PC-3 (cell line): ENCODE measurements around the gene IP6K3. TPM values are rescaled to one million over a fixed set of nuclear protein-coding genes. Genes with fewer than 3 reads are reported as not detected.
A peak's percentile ranks its signal among the peaks of the same experiment; 100 is the strongest.

ENCODE experiments used
- ATAC-seq: fragments of 200-7000 bp; cut with Tn5 transposase; 2 replicates; pipeline ENCODE4 v1.9.1; 2020; ENCODE audit warnings: mild to moderate bottlenecking, moderate library complexity
- BruUV-seq: library from RNA; stranded (reverse); fragments of 400-500 nt; replicated peaks from 2 replicates; lab custom pipeline; 2021; lab: Mats Ljungman, UMichigan
- CTCF ChIA-PET: fragments of 300-600 bp; sonication (Branson Sonifier 250); formaldehyde crosslinking; loops from one replicate; lab custom pipeline; 2022; ENCODE audit warnings: antibody characterized with exemption; lab: Charles Lee
- POLR2A ChIA-PET: fragments of 300-600 bp; sonication (Branson Sonifier 250); formaldehyde crosslinking; loops from one replicate; lab custom pipeline; 2022; ENCODE audit warnings: antibody characterized with exemption; ENCODE audit not compliant: unreplicated experiment; lab: Charles Lee
- DNase-seq: peaks from one replicate; pipeline ENCODE4 v3.0.0-alpha.2; 2015
- H2AFZ ChIP-seq: fragments of 300-600 bp; sonication (generic); 2 replicates; pipeline ENCODE4 v1.6.0; 2016; ENCODE audit warnings: antibody characterized with exemption, low read length
- H3F3A ChIP-seq: fragments of 300-600 bp; sonication (generic); one replicate; pipeline ENCODE4 v1.6.0; 2017; ENCODE audit warnings: antibody characterized with exemption, low read length, control low read depth, mild to moderate bottlenecking; ENCODE audit not compliant: unreplicated experiment
- H3K27ac ChIP-seq: fragments of 300-600 bp; sonication (generic); 2 replicates; pipeline ENCODE4 v1.5.1; 2016; ENCODE audit warnings: mild to moderate bottlenecking, low read length
- H3K27me3 ChIP-seq: fragments of 300-600 bp; sonication (generic); 2 replicates; pipeline ENCODE4 v1.6.1; 2016; ENCODE audit warnings: low read length, mixed read lengths
- H3K36me3 ChIP-seq: fragments of 300-600 bp; sonication (generic); 2 replicates; pipeline ENCODE4 v1.6.1; 2016; ENCODE audit warnings: low read depth, mixed run types, low read length, mixed read lengths
- H3K4me1 ChIP-seq: fragments of 300-600 bp; sonication (generic); 2 replicates; pipeline ENCODE4 v1.5.1; 2016; ENCODE audit warnings: low read length; ENCODE audit not compliant: insufficient read depth
- H3K4me2 ChIP-seq: fragments of 300-600 bp; sonication (generic); 2 replicates; pipeline ENCODE4 v1.6.0; 2016; ENCODE audit warnings: low read length
- H3K4me3 ChIP-seq: fragments of 300-600 bp; sonication (generic); 2 replicates; pipeline ENCODE4 v1.5.1; 2016; ENCODE audit warnings: mild to moderate bottlenecking, low read length, mixed read lengths
- H3K79me2 ChIP-seq: fragments of 300-600 bp; sonication (generic); 2 replicates; pipeline ENCODE4 v1.6.1; 2017; ENCODE audit warnings: low read length, mixed read lengths
- H3K9ac ChIP-seq: fragments of 300-600 bp; sonication (generic); 2 replicates; pipeline ENCODE4 v1.6.0; 2016; ENCODE audit warnings: mild to moderate bottlenecking, low read length
- H3K9me2 ChIP-seq: fragments of 300-600 bp; sonication (generic); replicated peaks from 2 replicates; pipeline ENCODE4 v1.6.1; 2016; ENCODE audit warnings: mixed run types, low read length, mixed read lengths
- H3K9me3 ChIP-seq: fragments of 300-600 bp; sonication (generic); 2 replicates; pipeline ENCODE4 v1.6.1; 2016; ENCODE audit warnings: low read length, mixed read lengths
- H4K20me1 ChIP-seq: fragments of 300-600 bp; sonication (generic); 2 replicates; pipeline ENCODE4 v1.6.1; 2016; ENCODE audit warnings: low read length, mixed read lengths
- CTCF ChIP-seq: fragments of 300-600 bp; sonication (generic); conservative IDR thresholded peaks from 2 replicates; pipeline ENCODE4 v1.5.1; 2017; ENCODE audit warnings: antibody characterized with exemption, low read depth, mild to moderate bottlenecking, low read length
- EZH2 ChIP-seq: fragments of 300-600 bp; sonication (generic); IDR thresholded peaks from one replicate; pipeline ENCODE4 v1.6.1; 2017; ENCODE audit warnings: antibody characterized with exemption, mild to moderate bottlenecking, low read length; ENCODE audit not compliant: unreplicated experiment
- EZH2phosphoT487 ChIP-seq: fragments of 300-600 bp; sonication (generic); IDR thresholded peaks from 2 replicates; pipeline ENCODE4 v1.6.1; 2018; ENCODE audit warnings: mild to moderate bottlenecking, antibody characterized with exemption, low read length, borderline replicate concordance
- intact Hi-C: fragments of 100-400 bp; cut with micrococcal nuclease; formaldehyde crosslinking; loops from 2 replicates; pipeline ENCODE4 v1.9.0; 2023
- total RNA-seq: library from RNA; depleted of rRNA; stranded (reverse); fragments of >200 nt; gene quantifications from 2 replicates; pipeline ENCODE4 v1.2.3, GENCODE V29; 2014

Gene IP6K3
- total RNA-seq, 1 experiment from 2014 or later, result not detected

DNA sequence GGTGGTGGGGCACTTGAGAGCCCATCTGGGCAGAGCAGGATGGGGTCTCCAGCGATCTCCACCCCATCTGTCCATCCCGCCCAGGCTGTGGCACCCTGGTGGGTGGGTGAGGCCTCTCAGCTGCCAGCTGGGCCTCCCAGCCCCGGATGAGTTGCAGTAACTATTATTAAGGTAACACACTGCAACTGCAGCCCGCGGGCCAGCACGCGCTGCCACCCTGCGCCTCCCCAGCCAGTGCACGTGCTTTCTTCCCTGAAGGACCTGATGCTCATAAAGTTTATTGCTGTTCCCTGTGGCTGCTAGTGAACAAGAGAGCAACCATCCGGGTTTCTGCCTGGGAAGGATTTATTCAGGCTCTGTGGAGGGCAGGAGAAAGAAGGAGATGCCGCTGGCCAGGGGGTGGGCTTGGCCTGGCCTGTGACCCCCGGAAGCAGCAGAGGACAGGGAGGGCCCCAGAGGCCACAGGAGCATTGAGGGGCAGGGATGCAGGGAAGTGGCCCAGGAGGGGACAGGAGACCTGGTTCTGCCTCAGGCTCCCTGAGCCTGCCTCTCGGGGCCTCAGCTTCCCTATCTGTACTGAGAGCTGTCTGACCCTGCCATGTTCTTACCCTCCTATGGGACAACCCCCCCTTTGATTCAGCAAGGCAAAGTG lies 1.7 kb downstream of the IP6K3 start:
- Histone ChIP-seq H3K36me3 (no peaks in the 10 kb centered on the region), H3K4me2 (no peak overlapping the region), H3K9me3 (no peaks in the 10 kb centered on the region), H2AFZ (no peak overlapping the region), H3K27ac (no peak overlapping the region), H3K79me2 (no peaks in the 10 kb centered on the region), H3K9me2 (no peaks in the 10 kb centered on the region), H3K4me1 (peaks cover 6% of the 10 kb centered on the region), H3K4me3 (no peak overlapping the region), H3K27me3 (no peaks in the 10 kb centered on the region), H3K9ac (no peak overlapping the region), H4K20me1 (no peaks in the 10 kb centered on the region), H3F3A (no peaks in the 10 kb centered on the region)
- no TSS peak for BruUV-seq
- ChIA-PET CTCF (interaction anchor here (0.7 to 2.2 kb wide), 3 partner anchors 17 to 33 kb away, joined by 7 to 8 read pairs (median 8); partner anchors contain the start of gene UQCC2), POLR2A (interaction anchor here (0.6 kb wide), 1 partner anchor 129 kb away, joined by 15 read pairs; no protein-coding TSS in a partner anchor)
- no peak for DNase-seq
- intact Hi-C loops, result loop anchor here (1.0 to 2.0 kb wide), 2 partner anchors 17 to 32 kb away; no protein-coding TSS in a partner anchor
- TF ChIP-seq EZH2phosphoT487 (no peak), CTCF (no peak), EZH2 (no peak)
- ATAC-seq, result peak; percentile 57

DNA sequence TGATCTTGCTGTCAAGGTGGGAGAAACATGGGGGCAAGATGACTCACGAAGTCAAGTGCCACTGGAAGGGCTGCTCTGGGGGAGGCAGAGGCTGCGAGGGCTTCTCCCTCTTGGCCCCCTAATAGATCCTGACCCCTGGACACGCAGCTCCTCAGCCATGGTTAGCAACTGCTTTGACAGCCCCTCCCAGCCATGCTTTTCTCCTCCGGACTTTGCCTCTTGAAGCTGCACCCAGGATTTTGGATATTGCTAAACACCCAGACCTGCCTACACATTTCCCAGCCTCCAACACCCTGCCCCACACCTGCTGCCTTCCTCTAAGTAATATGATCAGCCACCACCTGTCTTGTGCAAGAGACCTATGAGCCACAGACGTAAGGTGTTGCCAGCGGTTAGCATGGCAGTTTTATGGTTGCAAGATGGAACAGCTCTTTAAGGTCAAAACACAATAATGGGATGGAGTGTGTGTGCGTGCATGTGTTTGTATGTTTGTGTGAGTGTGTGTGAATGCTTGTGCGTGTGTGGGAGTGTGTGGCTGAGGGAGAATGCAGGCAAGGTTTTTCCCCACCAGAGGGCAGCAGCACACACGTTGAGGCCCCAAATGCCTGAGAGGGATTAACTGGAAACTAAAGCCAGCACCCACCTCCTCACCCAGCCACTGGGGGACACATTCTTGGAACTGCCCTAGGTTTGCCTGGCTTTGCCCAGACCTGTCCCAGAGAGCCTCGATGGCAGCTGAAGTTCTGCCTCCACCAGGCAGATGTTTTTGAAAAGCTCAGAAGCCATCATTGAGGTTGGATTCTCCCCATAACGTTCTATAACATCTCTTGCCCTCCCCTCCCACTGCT lies 2.5 kb downstream of the IP6K3 start:
- Histone ChIP-seq H3K4me1 (peaks cover 6% of the 10 kb centered on the region), H3K27me3 (no peaks in the 10 kb centered on the region), H4K20me1 (no peaks in the 10 kb centered on the region), H3K79me2 (no peaks in the 10 kb centered on the region), H3K27ac (no peak overlapping the region), H3K36me3 (no peaks in the 10 kb centered on the region), H2AFZ (no peak overlapping the region), H3K9ac (no peak overlapping the region), H3F3A (no peaks in the 10 kb centered on the region), H3K9me2 (no peaks in the 10 kb centered on the region), H3K9me3 (no peaks in the 10 kb centered on the region), H3K4me2 (peak overlapping the region; percentile 60), H3K4me3 (no peak overlapping the region)
- peak; percentile 85 for ATAC-seq
- intact Hi-C loops, result loop anchor here (1.0 to 2.0 kb wide), 2 partner anchors 18 to 31 kb away; no protein-coding TSS in a partner anchor
- POLR2A ChIA-PET, result interaction anchor here (0.6 kb wide), 1 partner anchor 130 kb away, joined by 15 read pairs; no protein-coding TSS in a partner anchor
- TF ChIP-seq EZH2phosphoT487 (no peak), CTCF (peak; percentile 96), EZH2 (no peak)
- CTCF ChIA-PET, result interaction anchor here (0.7 to 2.2 kb wide), 4 partner anchors 18 to 33 kb away, joined by 3 to 8 read pairs (median 8); partner anchors contain the start of gene UQCC2
- peak; percentile 73 for DNase-seq
- no TSS peak for BruUV-seq
